ENCODE data around the gene CRYGD. TPM values are rescaled to one million over a fixed set of nuclear protein-coding genes. Genes with fewer than 3 reads are reported as not detected.

CRYGD gene
- polyA plus RNA-seq, 2 of the 4 experiments (the other 2 are of a cell fraction) = not detected

Other genes starting within 250 kb of the CRYGD start
- 6.5 and 7.0 TPM in 2 replicates for gene PLEKHM3, start 99.0 kb downstream of the CRYGD start, polyA plus RNA-seq (2011; rRNA removed)
- gene PLEKHM3, start 99.0 kb downstream of the CRYGD start, polyA plus RNA-seq (2017; fragmentation: RNase III; extraction: RNeasy Plus Mini Kit Qiagen cat#74134 plus additional on column Dnase treatment) = 2.4 to 2.9 TPM (median 2.7 TPM) in 3 replicates
- gene CRYGC, start 5.3 kb upstream of the CRYGD start, polyA plus RNA-seq (2011; rRNA removed) = not detected in 2 replicates
- not detected in 3 replicates for gene CRYGC, start 5.3 kb upstream of the CRYGD start, polyA plus RNA-seq (2017; fragmentation: RNase III; extraction: RNeasy Plus Mini Kit Qiagen cat#74134 plus additional on column Dnase treatment)
- not detected in 2 replicates for gene CRYGB, start 21.6 kb upstream of the CRYGD start, polyA plus RNA-seq (2011; rRNA removed)
- gene CRYGB, start 21.6 kb upstream of the CRYGD start, polyA plus RNA-seq (2017; fragmentation: RNase III; extraction: RNeasy Plus Mini Kit Qiagen cat#74134 plus additional on column Dnase treatment) = not detected in 3 replicates
- gene CRYGA, start 39.1 kb upstream of the CRYGD start, polyA plus RNA-seq (2011; rRNA removed) = not detected in 2 replicates
- gene CRYGA, start 39.1 kb upstream of the CRYGD start, polyA plus RNA-seq (2017; fragmentation: RNase III; extraction: RNeasy Plus Mini Kit Qiagen cat#74134 plus additional on column Dnase treatment) = not detected in 3 replicates
- gene C2orf80, start 65.5 kb upstream of the CRYGD start, polyA plus RNA-seq (2011; rRNA removed) = not detected in 2 replicates
- gene C2orf80, start 65.5 kb upstream of the CRYGD start, polyA plus RNA-seq (2017; fragmentation: RNase III; extraction: RNeasy Plus Mini Kit Qiagen cat#74134 plus additional on column Dnase treatment) = not detected in 3 replicates
- 272 and 346 TPM in 2 replicates for gene IDH1, start 130.5 kb upstream of the CRYGD start, polyA plus RNA-seq (2011; rRNA removed)
- gene IDH1, start 130.5 kb upstream of the CRYGD start, polyA plus RNA-seq (2017; fragmentation: RNase III; extraction: RNeasy Plus Mini Kit Qiagen cat#74134 plus additional on column Dnase treatment) = 137 to 180 TPM (median 173 TPM) in 3 replicates
- 19.3 and 22.0 TPM in 2 replicates for gene PIKFYVE, start 141.7 kb upstream of the CRYGD start, polyA plus RNA-seq (2011; rRNA removed)
- gene PIKFYVE, start 141.7 kb upstream of the CRYGD start, polyA plus RNA-seq (2017; fragmentation: RNase III; extraction: RNeasy Plus Mini Kit Qiagen cat#74134 plus additional on column Dnase treatment) = 5.9 to 6.5 TPM (median 6.4 TPM) in 3 replicates

Data from A549 (cell line).